GM21367 (cell line): ENCODE results near the gene TPST2.

Source experiments
- ATAC-seq: cut with Tn5 transposase; IDR thresholded peaks from one replicate; pipeline ENCODE4 v1.9.1; 2021; ENCODE audit not compliant: unreplicated experiment

Gene TPST2

DNA sequence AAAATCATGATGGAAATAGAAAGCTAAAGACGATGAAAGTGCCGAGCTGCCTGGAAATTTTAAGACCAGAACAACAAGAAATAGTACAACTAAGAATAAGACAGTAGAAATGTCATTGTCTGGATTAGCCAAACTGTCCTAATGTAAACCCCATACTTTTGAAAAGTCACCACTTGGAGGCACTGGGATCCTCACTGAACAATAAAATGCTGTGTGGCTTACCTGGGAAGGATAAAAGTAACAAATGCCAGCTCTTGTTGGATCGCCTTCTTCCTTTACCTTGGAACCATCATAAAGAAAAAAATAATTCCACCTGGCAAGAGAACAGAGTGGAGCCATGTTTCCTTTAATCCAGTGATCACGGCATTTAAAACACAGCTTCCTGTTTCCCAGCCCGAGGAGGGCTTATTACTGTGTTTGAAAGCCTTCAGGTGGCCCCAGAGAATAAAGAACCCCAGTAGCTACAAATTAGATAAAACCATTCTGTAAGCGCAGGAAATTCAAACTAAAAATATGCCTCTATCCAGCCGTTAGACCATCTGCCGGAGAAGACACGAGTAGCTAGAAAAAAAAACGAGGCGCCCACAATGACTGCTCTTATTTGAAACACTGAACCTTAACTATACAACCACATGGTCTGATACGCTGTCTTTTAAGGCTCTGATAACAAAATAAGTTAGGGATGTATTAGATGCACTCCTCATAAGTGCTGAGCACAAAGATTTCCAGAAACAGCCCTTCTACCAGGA is 110.7 kb downstream of the TPST2 start:
- ATAC-seq, result no peak

DNA sequence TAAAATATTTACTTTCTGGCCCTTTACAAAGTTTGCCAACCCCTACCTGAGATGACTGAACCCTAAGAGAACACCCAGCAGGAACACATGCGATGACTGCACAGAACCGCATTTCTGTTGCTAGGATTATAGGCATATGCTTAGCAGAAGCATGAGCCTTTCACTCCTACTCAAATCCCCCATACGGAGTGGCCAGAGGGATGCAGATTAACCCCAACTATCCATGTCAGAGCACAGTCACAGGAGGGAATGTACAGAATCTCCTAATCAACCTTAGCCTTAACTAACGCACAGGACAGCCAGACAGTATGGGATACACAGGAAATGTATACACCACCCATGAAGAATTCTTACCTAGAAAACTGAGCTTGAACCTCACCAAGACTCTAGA is 112.6 kb downstream of the TPST2 start:
- ATAC-seq, result no peak

DNA sequence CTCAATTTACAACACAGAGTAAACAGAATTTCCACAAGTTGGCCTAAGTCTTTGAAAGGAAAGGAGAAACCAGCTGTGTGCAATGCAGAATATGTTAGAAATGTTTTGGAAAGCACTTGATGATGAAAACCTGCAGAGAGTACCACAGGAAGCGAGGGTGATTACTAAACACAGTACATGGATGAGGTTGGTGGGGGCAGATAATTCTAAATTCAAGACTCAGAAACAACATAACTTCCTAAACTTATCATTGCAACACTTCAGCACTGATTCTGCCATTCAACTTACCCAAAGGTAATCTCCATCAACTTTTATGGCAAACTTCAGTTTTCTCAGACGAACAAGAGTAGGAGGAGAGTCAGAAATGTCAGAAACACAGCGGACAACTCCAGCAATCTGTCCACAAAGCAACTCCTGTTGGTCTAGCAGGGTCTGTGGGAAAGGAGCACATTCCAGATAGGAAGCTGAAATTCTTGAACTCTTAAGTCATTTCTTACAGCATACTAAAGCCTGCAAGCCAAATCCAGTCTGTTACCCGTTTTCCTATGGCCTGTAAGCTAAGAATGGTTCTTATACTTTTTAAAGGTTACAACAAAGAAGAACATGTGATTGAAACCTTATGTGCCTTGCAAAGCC is 113.1 kb downstream of the TPST2 start:
- ATAC-seq, result no peak

DNA sequence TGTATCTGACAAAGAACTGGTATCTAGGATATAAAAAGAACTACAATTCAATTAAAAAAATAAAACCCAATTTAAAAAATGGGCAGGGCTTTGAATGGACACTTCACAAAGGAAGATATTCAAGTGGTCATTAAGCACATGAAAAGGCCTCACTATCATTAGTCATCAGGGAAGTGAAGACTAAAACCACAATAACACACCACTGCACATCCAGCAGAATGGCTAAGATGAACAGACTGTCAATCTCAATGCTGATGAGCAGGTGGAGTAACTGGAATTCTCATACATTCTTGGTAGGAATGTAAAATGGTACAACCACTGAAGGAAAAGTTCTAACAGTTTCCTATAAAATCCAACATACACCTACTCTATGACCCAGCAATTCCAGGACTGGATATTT is 115.2 kb downstream of the TPST2 start:
- no peak for ATAC-seq
